Activated CD8-positive, alpha-beta T cell treated with anti-CD3 and anti-CD28 coated beads for 36 hours (primary cell): Measurements from ENCODE around the gene LAMA5. TPM values are rescaled to one million over a fixed set of nuclear protein-coding genes. Genes with fewer than 3 reads are reported as not detected.

Experiments used
- ATAC-seq: fragments of 200-7000 bp; cut with Tn5 transposase; one replicate; pipeline ENCODE4 v1.10.0; 2021; ENCODE audit warnings: mild to moderate bottlenecking, moderate library complexity
- CTCF ChIA-PET: fragments of 350-600 bp; sonication (Branson Sonifier 250); formaldehyde crosslinking; loops from one replicate; lab custom pipeline; 2021; ENCODE audit warnings: antibody characterized with exemption; lab: Charles Lee
- POLR2A ChIA-PET: fragments of 350-600 bp; sonication (Branson Sonifier 250); formaldehyde crosslinking; loops from one replicate; lab custom pipeline; 2021; ENCODE audit warnings: antibody characterized with exemption; lab: Charles Lee
- DNase-seq: peaks from one replicate; pipeline ENCODE4 v3.0.0-alpha.2; 2020
- H3K27ac Mint-ChIP-seq: one replicate; pipeline ENCODE4 v1.8.0; 2021; ENCODE audit warnings: mild to moderate bottlenecking, mixed read lengths
- H3K27me3 Mint-ChIP-seq: one replicate; pipeline ENCODE4 v1.8.0; 2021; ENCODE audit warnings: mixed read lengths
- H3K36me3 Mint-ChIP-seq: one replicate; pipeline ENCODE4 v1.8.0; 2021; ENCODE audit warnings: low read depth, mixed read lengths
- H3K4me1 Mint-ChIP-seq: one replicate; pipeline ENCODE4 v1.8.0; 2021; ENCODE audit warnings: low read depth, mixed read lengths
- H3K4me3 Mint-ChIP-seq: one replicate; pipeline ENCODE4 v1.8.0; 2021; ENCODE audit warnings: mild to moderate bottlenecking, moderate library complexity, mixed read lengths
- H3K9me3 Mint-ChIP-seq: one replicate; pipeline ENCODE4 v1.8.0; 2021; ENCODE audit warnings: mixed read lengths
- intact Hi-C: fragments of 100-400 bp; cut with micrococcal nuclease; formaldehyde crosslinking; loops from one replicate; pipeline ENCODE4 v1.10.0; 2022
- total RNA-seq, 2 experiments: library from RNA; stranded (reverse); gene quantifications; one replicate each; pipeline ENCODE4 v1.2.3, GENCODE V29; 2021
- TF ChIP-seq, protein P1 (sequence below): fragments of 200-600 bp; IDR thresholded peaks from one replicate; pipeline ENCODE4 v1.8.0; 2022; ENCODE audit warnings: antibody characterized with exemption, mild to moderate bottlenecking

The LAMA5 gene
- total RNA-seq, 2 experiments from 2014 or later = 0.25 to 0.76 TPM

DNA sequence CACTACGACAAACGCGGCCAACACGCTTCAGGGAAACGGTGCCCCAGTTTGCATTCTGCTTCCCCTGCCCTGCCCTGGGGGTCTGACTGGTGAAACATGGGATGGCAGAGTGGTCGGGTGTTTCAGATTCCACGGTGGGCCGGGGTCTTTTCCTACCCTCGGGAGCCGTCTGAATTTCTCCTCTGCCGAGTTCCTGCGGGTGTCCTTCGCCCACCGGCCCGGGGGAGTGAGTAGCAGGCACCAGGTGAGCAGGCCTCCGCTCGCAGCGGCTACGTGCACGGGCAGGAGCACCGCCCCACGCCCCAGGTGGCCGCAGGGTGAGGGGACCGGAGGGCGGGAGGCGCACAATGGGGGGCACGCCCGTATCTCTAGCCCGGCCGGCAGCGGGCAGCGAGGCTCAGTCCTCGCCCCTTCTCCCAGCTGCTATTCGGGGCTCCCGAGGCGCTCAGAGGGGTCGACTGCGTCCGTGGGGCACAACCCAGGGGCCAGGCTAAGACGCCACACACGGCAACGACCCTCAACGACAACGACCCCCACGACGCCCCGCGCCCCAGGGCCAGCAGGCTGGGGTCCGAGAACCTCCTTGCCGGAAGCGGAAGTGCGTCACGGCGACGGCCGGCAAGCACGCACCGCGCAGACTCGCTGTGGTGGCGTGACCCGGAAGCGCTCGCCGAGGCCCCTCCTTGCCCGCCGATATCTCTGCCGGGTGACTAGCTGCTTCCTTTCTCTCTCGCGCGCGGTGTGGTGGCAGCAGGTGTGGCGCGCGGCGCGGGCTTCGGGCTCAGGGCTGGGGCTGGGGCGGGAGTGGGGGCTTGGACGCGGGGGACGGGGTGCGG, 19.5 kb upstream of the LAMA5 start, which contains the start of gene RPS21:
TSS of gene RPS21 (plus strand) at position 721 of the 836 bp plus-strand sequence. CDS start 236 bp downstream, outside the sequence.
- intact Hi-C loops = no loop called here
- H3K4me3 Mint-ChIP-seq = peak within 1 kb of the TSS; percentile 95

DNA sequence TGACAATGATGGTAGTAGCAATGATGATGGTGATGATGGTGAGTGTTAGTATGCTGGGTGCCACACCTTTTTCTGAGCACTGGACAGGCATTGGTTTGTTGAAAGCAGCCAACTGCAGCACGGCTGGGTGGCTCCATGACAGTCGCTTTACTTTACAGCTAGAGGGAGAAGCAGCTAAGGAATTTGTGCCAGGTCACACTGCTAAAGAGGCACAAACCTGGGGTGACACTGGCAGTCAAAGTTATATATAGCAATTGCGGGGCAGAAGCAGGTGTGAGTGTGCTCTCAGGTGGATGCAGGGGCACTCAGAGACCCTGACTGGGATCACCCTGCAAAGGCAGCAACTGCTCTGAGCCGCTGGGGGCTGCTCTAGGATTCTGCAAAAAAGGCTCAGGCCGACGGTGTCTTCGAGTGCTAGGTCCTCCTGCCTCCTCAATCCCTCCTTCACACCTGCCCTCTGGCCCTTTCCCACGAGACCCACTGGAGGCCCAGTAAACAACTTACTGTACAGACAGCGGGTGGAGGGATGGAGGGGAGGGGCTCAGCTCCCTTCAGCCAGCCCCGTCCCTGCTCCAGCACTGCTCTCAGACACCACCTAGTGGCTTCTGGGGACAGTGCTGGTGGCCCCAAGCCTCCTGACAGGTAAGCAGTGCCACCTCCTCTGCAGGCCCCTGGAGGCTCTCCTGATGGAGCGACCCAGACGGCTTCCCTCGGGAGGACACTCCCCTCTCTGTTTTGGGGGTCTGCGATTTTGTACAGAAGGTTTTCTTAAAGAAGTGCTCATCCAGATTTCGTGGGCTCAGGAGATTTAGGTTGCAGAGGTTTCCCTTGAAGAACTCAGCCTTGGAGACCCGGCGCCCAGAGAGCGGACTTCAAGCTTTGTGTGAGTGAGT, 15.4 kb upstream of the LAMA5 start:
- Mint-ChIP-seq H3K36me3 (peaks cover 30% of the 10 kb centered on the region), H3K27ac (no peak overlapping the region), H3K27me3 (no peaks in the 10 kb centered on the region), H3K9me3 (peaks cover 4% of the 10 kb centered on the region), H3K4me3 (no peak overlapping the region), H3K4me1 (peaks cover 19% of the 10 kb centered on the region)
- intact Hi-C loops = loop anchor here (2.0 kb wide), 1 partner anchor 82 kb away; no protein-coding TSS in a partner anchor
- ATAC-seq = peak; percentile 78
- POLR2A ChIA-PET = interaction anchor here (0.6 to 1.6 kb wide), 2 partner anchors 19 to 433 kb away, joined by 3 to 6 read pairs; no protein-coding TSS in a partner anchor
- TF ChIP-seq, protein P1, sequence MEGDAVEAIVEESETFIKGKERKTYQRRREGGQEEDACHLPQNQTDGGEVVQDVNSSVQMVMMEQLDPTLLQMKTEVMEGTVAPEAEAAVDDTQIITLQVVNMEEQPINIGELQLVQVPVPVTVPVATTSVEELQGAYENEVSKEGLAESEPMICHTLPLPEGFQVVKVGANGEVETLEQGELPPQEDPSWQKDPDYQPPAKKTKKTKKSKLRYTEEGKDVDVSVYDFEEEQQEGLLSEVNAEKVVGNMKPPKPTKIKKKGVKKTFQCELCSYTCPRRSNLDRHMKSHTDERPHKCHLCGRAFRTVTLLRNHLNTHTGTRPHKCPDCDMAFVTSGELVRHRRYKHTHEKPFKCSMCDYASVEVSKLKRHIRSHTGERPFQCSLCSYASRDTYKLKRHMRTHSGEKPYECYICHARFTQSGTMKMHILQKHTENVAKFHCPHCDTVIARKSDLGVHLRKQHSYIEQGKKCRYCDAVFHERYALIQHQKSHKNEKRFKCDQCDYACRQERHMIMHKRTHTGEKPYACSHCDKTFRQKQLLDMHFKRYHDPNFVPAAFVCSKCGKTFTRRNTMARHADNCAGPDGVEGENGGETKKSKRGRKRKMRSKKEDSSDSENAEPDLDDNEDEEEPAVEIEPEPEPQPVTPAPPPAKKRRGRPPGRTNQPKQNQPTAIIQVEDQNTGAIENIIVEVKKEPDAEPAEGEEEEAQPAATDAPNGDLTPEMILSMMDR = peak; percentile 89
- CTCF ChIA-PET = interaction anchor here (0.6 to 2.9 kb wide), 14 partner anchors 12 to 372 kb away, joined by 3 to 18 read pairs (median 4); partner anchors contain the start of genes ADRM1 and PSMA7
- DNase-seq = peak; percentile 87

More for the DNA sequence above, 19.5 kb upstream of the LAMA5 start, which contains the start of gene RPS21:
- DNase-seq (peak; percentile 94), ATAC-seq (peak; percentile 87)
- H3K4me1 Mint-ChIP-seq = peaks cover 43% of the 10 kb centered on the region
- TF ChIP-seq, protein P1 = no peak
- peaks cover 55% of the 10 kb centered on the region for H3K36me3 Mint-ChIP-seq
- ChIA-PET CTCF (no interaction called here), POLR2A (interaction anchor here (0.6 to 6.0 kb wide), 13 partner anchors 9 to 255 kb away, joined by 3 to 53 read pairs (median 3); partner anchors contain the start of genes LAMA5 and SLCO4A1)
- peaks cover 4% of the 10 kb centered on the region for H3K9me3 Mint-ChIP-seq
- peak within 1 kb of the TSS; percentile 91 for H3K27ac Mint-ChIP-seq
- no peaks in the 10 kb centered on the region for H3K27me3 Mint-ChIP-seq

DNA sequence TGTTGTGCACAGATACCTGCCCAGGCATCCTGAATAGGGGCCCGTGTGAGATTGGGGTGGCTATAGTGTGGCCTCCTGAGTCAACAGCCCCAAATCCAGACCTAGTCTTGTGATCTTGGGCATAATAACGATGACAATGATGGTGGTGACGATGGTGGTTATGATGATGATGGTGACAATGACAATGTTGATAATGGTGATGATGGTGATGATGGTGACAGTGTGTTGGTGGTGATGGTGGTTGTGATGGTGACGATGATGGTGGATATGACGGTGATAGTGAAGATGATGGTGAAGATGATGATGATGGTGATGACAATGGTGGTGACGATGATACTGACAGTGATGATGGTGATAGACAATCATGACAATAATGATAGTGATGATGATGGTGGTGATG, 14.7 kb upstream of the LAMA5 start:
- peaks cover 19% of the 10 kb centered on the region for H3K4me1 Mint-ChIP-seq
- H3K9me3 Mint-ChIP-seq = peaks cover 4% of the 10 kb centered on the region
- TF ChIP-seq, protein P1 = no peak
- no peak for ATAC-seq
- H3K27ac Mint-ChIP-seq = peak overlapping the region; percentile 1
- intact Hi-C loops = loop anchor here (2.0 kb wide), 1 partner anchor 81 kb away; no protein-coding TSS in a partner anchor
- no peaks in the 10 kb centered on the region for H3K27me3 Mint-ChIP-seq
- peaks cover 25% of the 10 kb centered on the region for H3K36me3 Mint-ChIP-seq
- CTCF ChIA-PET = interaction anchor here (0.9 to 2.9 kb wide), 7 partner anchors 14 to 371 kb away, joined by 3 to 18 read pairs (median 6); partner anchors contain the start of gene ADRM1
- no peak overlapping the region for H3K4me3 Mint-ChIP-seq
- POLR2A ChIA-PET = no interaction called here
- DNase-seq = no peak

DNA sequence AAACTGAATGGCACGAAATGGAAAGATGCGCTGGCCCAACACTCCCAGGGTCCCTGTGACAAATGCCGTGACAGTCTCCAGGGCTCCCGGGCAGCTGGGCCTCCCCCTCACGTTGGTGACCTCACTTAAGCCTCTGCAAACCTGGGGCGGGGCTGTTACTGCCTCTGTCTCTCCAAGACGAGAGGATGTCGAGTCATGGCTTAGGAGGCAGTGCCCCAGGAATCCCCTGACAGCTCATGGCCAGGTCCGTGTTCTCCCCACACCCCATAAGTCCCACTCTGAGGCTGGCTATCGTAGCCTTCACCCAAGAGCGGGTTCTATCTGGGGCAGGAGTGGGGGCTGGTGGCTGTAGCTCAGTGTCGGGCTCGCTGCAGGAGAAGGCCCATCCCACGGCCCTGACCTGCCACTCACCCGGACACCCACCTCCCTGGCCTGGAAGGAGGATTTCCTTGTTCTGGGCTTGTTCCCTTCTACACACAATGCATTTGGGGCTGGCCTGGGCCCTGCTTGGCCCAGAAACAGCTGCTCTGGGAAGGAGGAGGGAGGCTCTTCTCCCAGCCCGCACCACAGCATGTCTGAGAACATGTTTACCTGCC, 14.2 kb upstream of the LAMA5 start:
- Mint-ChIP-seq H3K27me3 (no peaks in the 10 kb centered on the region), H3K9me3 (peaks cover 4% of the 10 kb centered on the region), H3K36me3 (peaks cover 25% of the 10 kb centered on the region), H3K4me3 (no peak overlapping the region), H3K4me1 (peaks cover 19% of the 10 kb centered on the region), H3K27ac (peak overlapping the region; percentile 30)
- intact Hi-C loops = no loop called here
- TF ChIP-seq, protein P1 = no peak
- ChIA-PET POLR2A (no interaction called here), CTCF (interaction anchor here (2.9 kb wide), 1 partner anchor 78 kb away, joined by 18 read pairs; the partner anchor contains the start of gene ADRM1)
- ATAC-seq (no peak), DNase-seq (peak; percentile 33)
